Panc1 (cell line): ENCODE results near the gene SCYGR4. TPM values are rescaled to one million over a fixed set of nuclear protein-coding genes. Genes with fewer than 3 reads are reported as not detected.

Experiments
- ATAC-seq: fragments of 200-7000 bp; cut with Tn5 transposase; 2 replicates; pipeline ENCODE4 v1.9.1; 2020; ENCODE audit warnings: mild to moderate bottlenecking, moderate library complexity
- BruUV-seq: library from RNA; stranded (reverse); fragments of 400-500 nt; replicated peaks from 2 replicates; lab custom pipeline; 2021; lab: Mats Ljungman, UMichigan
- CTCF ChIA-PET: fragments of 300-600 bp; sonication (Branson Sonifier 250); formaldehyde crosslinking; loops from one replicate; lab custom pipeline; 2022; ENCODE audit warnings: antibody characterized with exemption; lab: Charles Lee
- POLR2A ChIA-PET: fragments of 300-600 bp; sonication (Branson Sonifier 250); formaldehyde crosslinking; loops from one replicate; lab custom pipeline; 2022; ENCODE audit warnings: antibody characterized with exemption; lab: Charles Lee
- DNase-seq: peaks from one replicate; pipeline ENCODE4 v3.0.0-alpha.2; 2010; ENCODE audit warnings: low read depth, low spot score
- H3K27ac ChIP-seq: 2 replicates; pipeline ENCODE4 v1.5.1; 2011; ENCODE audit warnings: mild to moderate bottlenecking, low read length, inconsistent platforms
- H3K27me3 ChIP-seq: fragments of 200-500 bp; sonication (Bioruptor generic); 2 replicates; pipeline ENCODE4 v1.6.0; 2014; ENCODE audit warnings: low read length, inconsistent platforms; ENCODE audit not compliant: control insufficient read depth, insufficient read depth
- H3K36me3 ChIP-seq: fragments of 200-500 bp; sonication (Bioruptor generic); 2 replicates; pipeline ENCODE4 v1.5.1; 2014; ENCODE audit warnings: inconsistent platforms, mild to moderate bottlenecking, low read length, moderate library complexity; ENCODE audit not compliant: control insufficient read depth, insufficient read depth
- H3K4me1 ChIP-seq: 2 replicates; pipeline ENCODE4 v1.5.1; 2011; ENCODE audit warnings: inconsistent platforms, mild to moderate bottlenecking, low read length, moderate library complexity; ENCODE audit not compliant: control insufficient read depth, insufficient read depth
- H3K4me3 ChIP-seq, 2 experiments: 2 replicates each; pipeline ENCODE4 v1.5.1; 2011 to 2012; ENCODE audit warnings: low read depth in 2 of 2, low read length in 2 of 2, mild to moderate bottlenecking in 2 of 2, inconsistent platforms in 1 of 2, moderate library complexity in 1 of 2
- H3K9me3 ChIP-seq: fragments of 200-500 bp; sonication (Bioruptor generic); 2 replicates; pipeline ENCODE4 v1.5.1; 2014; ENCODE audit warnings: low read depth, mild to moderate bottlenecking, inconsistent platforms, low read length, moderate library complexity; ENCODE audit not compliant: control insufficient read depth, insufficient read depth
- CTCF ChIP-seq: fragments of 450-650 bp; IDR thresholded peaks from 2 replicates; pipeline ENCODE4 v1.5.1; 2017; ENCODE audit warnings: mild to moderate bottlenecking
- POLR2AphosphoS5 ChIP-seq: IDR thresholded peaks from 2 replicates; pipeline ENCODE4 v1.6.1; 2012; ENCODE audit warnings: mild to moderate bottlenecking, low read depth, low read length, moderate library complexity
- SIN3A ChIP-seq: IDR thresholded peaks from 2 replicates; pipeline ENCODE4 v1.6.1; 2012; ENCODE audit warnings: low read depth, mild to moderate bottlenecking, low read length, moderate library complexity, borderline replicate concordance; ENCODE audit not compliant: insufficient read depth
- TCF7L2 ChIP-seq: IDR thresholded peaks from 2 replicates; pipeline ENCODE4 v1.6.1; 2011; ENCODE audit warnings: mild to moderate bottlenecking, low read depth, low read length, inconsistent platforms
- in situ Hi-C: cut with HindIII; loops from 2 replicates; pipeline ENCODE4 v1.10.0; 2016; ENCODE audit warnings: low sequenced_read_pairs, low pct_unique_long_range_greater_than_20kb
- intact Hi-C: fragments of 100-400 bp; cut with micrococcal nuclease; formaldehyde crosslinking; loops from one replicate; pipeline ENCODE4 v1.10.0; 2022; ENCODE audit not compliant: unreplicated experiment
- total RNA-seq: library from RNA; stranded (reverse); gene quantifications from one replicate; pipeline ENCODE4 v1.2.1, GENCODE V29; 2021; ENCODE audit not compliant: unreplicated experiment
- TF ChIP-seq, protein P1 (sequence below), 2 experiments: IDR thresholded peaks; 2 replicates each; pipeline ENCODE4 v1.6.1; 2011 to 2012; ENCODE audit warnings: low read depth in 2 of 2, control low read depth in 1 of 2, low read length in 1 of 2, mild to moderate bottlenecking in 1 of 2, moderate library complexity in 1 of 2; ENCODE audit not compliant: insufficient read depth in 1 of 2

SCYGR4 gene
- total RNA-seq, 1 experiment from 2014 or later: not detected

DNA sequence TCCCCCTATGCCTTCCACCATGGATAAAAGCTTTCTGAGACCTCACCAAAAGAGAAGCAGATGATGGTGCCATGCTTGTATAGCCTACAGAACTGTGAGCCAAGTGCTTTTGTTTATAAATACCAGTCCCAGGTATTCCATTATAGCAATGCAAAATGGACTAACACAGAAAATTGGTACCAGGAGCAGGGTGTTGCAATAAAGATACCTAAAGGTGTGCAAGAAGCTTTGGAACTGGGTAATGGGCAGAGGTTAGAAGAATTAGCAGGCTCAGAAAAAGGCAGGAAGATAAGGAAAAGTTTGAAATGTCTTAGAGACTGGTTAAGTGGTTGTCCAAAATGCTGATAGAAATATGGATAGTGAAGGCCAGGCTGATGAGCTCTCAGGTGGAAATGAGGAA, 34.9 kb upstream of the SCYGR4 start:
- Histone ChIP-seq H3K36me3 (no peaks in the 10 kb centered on the region), H3K27me3 (no peaks in the 10 kb centered on the region; the same call in none of the 2 replicates), H3K4me1 (no peaks in the 10 kb centered on the region), H3K4me3 (no peak overlapping the region), H3K9me3 (no peaks in the 10 kb centered on the region), H3K27ac (no peak overlapping the region)
- no TSS peak for BruUV-seq
- ChIA-PET POLR2A (no interaction called here), CTCF (no interaction called here)
- intact Hi-C loops (no loop called here), in situ Hi-C loops (no loop called here)
- TF ChIP-seq POLR2AphosphoS5: no peak
- TF ChIP-seq TCF7L2: no peak
- TF ChIP-seq CTCF: no peak
- TF ChIP-seq, protein P1, sequence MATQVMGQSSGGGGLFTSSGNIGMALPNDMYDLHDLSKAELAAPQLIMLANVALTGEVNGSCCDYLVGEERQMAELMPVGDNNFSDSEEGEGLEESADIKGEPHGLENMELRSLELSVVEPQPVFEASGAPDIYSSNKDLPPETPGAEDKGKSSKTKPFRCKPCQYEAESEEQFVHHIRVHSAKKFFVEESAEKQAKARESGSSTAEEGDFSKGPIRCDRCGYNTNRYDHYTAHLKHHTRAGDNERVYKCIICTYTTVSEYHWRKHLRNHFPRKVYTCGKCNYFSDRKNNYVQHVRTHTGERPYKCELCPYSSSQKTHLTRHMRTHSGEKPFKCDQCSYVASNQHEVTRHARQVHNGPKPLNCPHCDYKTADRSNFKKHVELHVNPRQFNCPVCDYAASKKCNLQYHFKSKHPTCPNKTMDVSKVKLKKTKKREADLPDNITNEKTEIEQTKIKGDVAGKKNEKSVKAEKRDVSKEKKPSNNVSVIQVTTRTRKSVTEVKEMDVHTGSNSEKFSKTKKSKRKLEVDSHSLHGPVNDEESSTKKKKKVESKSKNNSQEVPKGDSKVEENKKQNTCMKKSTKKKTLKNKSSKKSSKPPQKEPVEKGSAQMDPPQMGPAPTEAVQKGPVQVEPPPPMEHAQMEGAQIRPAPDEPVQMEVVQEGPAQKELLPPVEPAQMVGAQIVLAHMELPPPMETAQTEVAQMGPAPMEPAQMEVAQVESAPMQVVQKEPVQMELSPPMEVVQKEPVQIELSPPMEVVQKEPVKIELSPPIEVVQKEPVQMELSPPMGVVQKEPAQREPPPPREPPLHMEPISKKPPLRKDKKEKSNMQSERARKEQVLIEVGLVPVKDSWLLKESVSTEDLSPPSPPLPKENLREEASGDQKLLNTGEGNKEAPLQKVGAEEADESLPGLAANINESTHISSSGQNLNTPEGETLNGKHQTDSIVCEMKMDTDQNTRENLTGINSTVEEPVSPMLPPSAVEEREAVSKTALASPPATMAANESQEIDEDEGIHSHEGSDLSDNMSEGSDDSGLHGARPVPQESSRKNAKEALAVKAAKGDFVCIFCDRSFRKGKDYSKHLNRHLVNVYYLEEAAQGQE (IDR thresholded peaks at IDR 0.05; ENCODE audit: insufficient read depth in 1 of 2, low read depth in 2 of 2, low read length in 1 of 2): no peak
- TF ChIP-seq SIN3A: no peak
- DNase-seq: no peak
- ATAC-seq: no peak

GRCh38 chr2:227592694-227593387, 24.5 kb upstream of the SCYGR4 start:
- ChIA-PET CTCF (no interaction called here), POLR2A (no interaction called here)
- in situ Hi-C loops (no loop called here), intact Hi-C loops (no loop called here)
- DNase-seq (no peak), ATAC-seq (no peak)
- H3K4me3 ChIP-seq: no peak overlapping the region
- no peaks in the 10 kb centered on the region for H3K36me3 ChIP-seq
- H3K27ac ChIP-seq: no peak overlapping the region
- TF ChIP-seq SIN3A (no peak), TCF7L2 (no peak), CTCF (no peak), POLR2AphosphoS5 (no peak)
- TF ChIP-seq, protein P1 (IDR thresholded peaks at IDR 0.05; ENCODE audit: insufficient read depth in 1 of 2, low read depth in 2 of 2, low read length in 1 of 2): no peak
- peaks cover 3% of the 10 kb centered on the region; the same call in 1 of the 2 replicates for H3K27me3 ChIP-seq
- no peaks in the 10 kb centered on the region for H3K4me1 ChIP-seq
- no peaks in the 10 kb centered on the region for H3K9me3 ChIP-seq
- no TSS peak for BruUV-seq
